ENCODE data around the gene CLDN25.

CLDN25 gene

DNA sequence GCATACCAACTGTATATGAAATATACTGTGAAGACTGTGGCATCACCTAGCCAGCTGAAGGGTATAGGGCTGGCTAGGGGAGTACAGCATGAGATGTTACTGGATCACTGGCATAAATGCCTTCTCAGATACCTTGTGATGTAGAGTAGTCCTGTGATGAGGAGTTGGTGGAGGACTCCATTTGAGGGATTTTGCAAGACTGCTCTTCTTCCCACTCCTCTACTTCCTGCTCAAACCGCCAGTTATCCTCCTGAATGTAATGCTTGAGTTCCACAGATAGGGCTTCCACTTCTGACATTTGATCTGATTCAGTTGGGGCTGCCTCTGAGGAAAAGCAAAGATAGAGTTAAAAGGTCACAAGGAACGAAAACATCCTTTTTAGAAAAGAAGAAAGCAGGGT is 29.3 kb downstream of the CLDN25 start:
- no peak for DNase-seq (ENCODE audit: low spot score)

DNA sequence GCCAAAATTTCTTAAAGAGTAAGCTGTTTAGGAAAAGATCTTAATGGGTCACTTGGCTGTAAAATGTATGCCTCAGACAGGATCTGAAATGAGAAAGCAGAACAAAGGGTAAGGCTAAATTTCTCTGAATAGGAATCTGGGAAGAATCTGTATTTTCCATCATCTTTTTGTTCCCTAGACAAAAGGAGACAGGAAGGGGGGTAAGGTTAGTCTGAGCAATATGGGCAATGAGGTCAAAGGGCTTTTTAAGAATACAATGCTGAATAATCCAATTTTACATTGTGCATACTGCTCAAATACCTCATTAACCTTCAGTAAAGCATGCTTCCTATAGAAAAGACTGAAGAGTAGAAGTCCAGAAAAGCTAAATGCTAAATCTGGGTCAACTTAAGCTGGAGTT is 34.6 kb downstream of the CLDN25 start:
- DNase-seq (ENCODE audit: low spot score), result no peak

DNA sequence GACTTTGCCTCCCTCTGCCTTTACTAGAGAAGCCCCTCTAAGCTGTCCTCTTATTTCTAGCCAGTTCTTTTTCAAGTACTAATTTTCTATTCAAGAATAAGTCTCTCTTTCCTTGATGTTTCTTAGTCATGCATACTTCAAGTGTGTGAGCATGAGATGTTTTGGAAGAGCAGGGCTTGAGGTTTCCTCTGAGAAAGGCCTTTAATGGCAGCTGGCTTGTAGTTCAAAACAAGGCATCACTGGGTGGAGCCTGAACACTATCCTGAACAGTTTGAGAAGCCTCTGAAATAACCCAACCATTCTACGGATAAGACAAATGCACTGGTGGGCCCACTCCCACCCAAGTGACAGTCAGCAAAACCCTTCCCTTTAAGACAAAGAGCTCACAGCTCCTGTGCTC is 37.6 kb downstream of the CLDN25 start:
- DNase-seq (ENCODE audit: low spot score), result no peak

DNA sequence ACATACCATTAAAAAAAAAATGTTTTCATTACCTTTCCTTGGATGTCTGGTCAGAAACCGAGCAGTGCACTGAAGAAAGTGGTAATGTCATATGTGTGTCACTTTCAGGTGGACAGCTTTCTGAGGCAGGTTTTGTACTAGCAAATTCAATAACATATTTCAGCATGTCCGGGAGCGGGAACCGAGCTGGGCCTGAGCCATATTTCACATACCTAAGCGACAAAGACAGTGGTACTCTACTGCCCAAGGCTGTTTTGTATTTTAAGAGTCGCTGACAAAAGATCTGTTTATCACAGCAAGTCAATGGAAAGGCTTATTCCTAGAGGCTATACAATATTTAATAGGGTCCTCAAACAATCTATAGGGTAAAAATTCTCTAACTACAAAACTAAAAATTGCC is 38.0 kb downstream of the CLDN25 start:
- DNase-seq (ENCODE audit: low spot score), result no peak

DNA sequence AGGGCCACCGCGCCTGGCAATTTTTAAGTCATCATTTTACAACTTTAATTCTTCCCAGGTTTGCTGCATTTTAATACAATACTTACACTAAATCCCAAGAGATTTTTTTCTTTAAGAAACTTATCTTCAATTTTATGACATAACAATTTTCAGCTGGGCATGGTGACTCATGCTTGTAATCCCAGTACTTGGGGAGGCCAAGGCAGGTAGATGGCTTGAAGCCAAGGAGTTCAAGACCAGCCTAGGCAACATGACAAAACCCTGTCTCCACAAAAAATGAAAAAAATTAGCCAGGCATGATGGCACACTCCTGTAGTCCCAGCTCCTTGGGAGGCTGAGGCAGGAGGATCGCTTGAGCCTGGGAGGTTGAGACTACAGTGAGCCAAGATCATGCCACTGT is 38.8 kb downstream of the CLDN25 start:
- no peak for DNase-seq (ENCODE audit: low spot score)

DNA sequence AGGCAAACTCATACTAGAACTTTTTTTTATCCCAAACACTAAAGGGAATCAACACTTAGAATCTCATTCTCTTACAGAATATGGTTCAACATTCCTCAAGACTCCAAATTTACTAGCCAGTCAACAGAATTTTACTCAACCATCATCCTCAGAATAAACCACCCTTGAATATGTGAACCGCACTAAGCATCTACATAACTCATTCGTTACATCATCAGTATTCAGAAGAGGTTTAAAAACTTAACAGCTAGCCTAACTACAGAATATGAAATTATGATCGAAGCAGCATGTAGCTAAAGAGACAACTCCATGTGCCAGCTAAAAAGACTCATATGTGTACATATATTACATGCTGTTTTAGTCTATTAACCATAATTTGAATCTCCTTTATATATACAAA is 47.9 kb downstream of the CLDN25 start:
- no peak for DNase-seq (ENCODE audit: low spot score)

DNA sequence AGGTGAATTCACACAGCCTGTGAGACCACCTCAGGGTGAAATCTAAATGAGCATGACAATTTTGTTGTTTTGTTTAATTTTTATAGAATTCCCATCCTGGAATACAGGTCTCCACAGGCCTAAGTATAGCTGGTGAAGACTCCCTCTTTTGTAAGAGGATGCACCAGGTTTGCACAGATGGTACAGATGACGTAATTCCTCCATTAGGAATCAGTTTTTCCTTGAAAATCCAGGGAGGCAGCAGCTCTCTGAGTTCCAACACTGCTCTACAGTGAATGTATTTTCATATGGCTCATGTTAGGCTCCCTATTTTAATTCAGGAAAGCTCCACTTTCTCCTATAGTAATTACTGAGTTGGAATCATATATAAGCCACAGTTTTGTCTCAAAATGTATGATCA is 48.6 kb downstream of the CLDN25 start:
- DNase-seq (ENCODE audit: low spot score), result no peak

DNA sequence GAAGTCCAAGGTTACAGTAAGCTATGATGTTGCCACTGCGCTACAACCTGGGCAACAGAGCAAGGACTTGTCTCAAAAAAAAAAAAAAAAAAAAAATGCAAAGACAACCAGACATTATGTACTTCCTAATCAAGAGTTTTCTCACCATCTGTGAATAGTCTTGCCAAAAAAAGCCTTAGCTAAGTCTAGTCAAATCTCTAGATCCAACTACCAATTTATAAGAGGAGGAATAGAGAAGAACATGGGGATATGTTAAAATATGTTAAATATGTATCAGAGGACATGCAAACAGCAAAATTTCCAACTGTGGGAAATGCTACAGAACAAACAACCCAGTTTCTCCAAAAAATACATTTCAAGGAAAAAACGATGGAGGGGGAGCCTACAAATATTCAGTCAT is 50.2 kb downstream of the CLDN25 start:
- no peak for DNase-seq (ENCODE audit: low spot score)

Measured in AG20443 (cell line).